Endothelial cell (in vitro differentiated cells): ENCODE results near the gene AP3B1. TPM values are rescaled to one million over a fixed set of nuclear protein-coding genes. Genes with fewer than 3 reads are reported as not detected.

Experiments used
- DNase-seq: peaks from one replicate; pipeline ENCODE4 v3.0.0; 2021; ENCODE audit warnings: low spot score
- H3K27ac Mint-ChIP-seq: one replicate; pipeline ENCODE4 v1.8.0; 2021; ENCODE audit warnings: mixed read lengths, inconsistent platforms; ENCODE audit not compliant: unreplicated experiment
- H3K27me3 Mint-ChIP-seq: one replicate; pipeline ENCODE4 v1.8.0; 2021; ENCODE audit warnings: mild to moderate bottlenecking, moderate library complexity, mixed read lengths, inconsistent platforms; ENCODE audit not compliant: unreplicated experiment
- H3K36me3 Mint-ChIP-seq: one replicate; pipeline ENCODE4 v1.8.0; 2021; ENCODE audit warnings: mild to moderate bottlenecking, low read depth, mixed read lengths, inconsistent platforms; ENCODE audit not compliant: unreplicated experiment
- H3K4me1 Mint-ChIP-seq: one replicate; pipeline ENCODE4 v1.8.0; 2021; ENCODE audit warnings: mild to moderate bottlenecking, mixed read lengths, inconsistent platforms; ENCODE audit not compliant: unreplicated experiment
- H3K4me3 Mint-ChIP-seq: one replicate; pipeline ENCODE4 v1.8.0; 2021; ENCODE audit warnings: mild to moderate bottlenecking, mixed read lengths, inconsistent platforms; ENCODE audit not compliant: unreplicated experiment
- H3K9me3 Mint-ChIP-seq: one replicate; pipeline ENCODE4 v1.8.0; 2021; ENCODE audit warnings: mixed read lengths, inconsistent platforms; ENCODE audit not compliant: unreplicated experiment
- CTCF ChIP-seq: fragments of 200-600 bp; sonication (generic); IDR thresholded peaks from one replicate; pipeline ENCODE4 v1.5.0; 2021; ENCODE audit warnings: antibody characterized with exemption; ENCODE audit not compliant: unreplicated experiment
- total RNA-seq: library from RNA; stranded (reverse); fragmentation: NEBNext Ultra II Directional; extraction: Animal tissue kit (Norgen Biotek cat#: 25700); gene quantifications from one replicate; pipeline ENCODE4 v1.2.1, GENCODE V29; 2021; ENCODE audit not compliant: unreplicated experiment

Gene AP3B1
- total RNA-seq, 1 donor from 2014 or later, result 60.9 TPM

DNA sequence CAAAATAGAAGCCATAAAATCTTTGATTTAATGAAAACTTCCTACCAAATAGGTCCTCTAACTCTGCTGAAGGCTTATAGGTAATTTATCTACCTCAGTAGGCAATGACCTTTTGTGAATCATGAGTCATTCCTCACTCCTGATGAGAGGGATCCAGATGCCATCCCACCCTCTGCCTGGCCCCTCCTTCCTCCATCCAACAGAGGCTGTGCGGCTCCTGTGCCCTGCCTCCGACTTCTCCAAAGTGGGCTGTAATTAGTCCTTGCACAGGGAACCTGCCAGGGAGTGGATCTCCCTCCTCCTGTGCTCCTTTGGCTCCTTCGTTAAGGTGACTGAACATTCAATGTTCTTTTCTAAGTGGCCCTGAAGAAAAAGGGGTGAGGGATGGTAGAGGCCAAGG is 304.5 kb downstream of the AP3B1 start:
- peaks cover 17% of the 10 kb centered on the region for H3K4me1 Mint-ChIP-seq
- H3K36me3 Mint-ChIP-seq, result no peaks in the 10 kb centered on the region
- no peak overlapping the region for H3K27ac Mint-ChIP-seq
- no peak for DNase-seq
- H3K4me3 Mint-ChIP-seq, result no peak overlapping the region
- TF ChIP-seq CTCF, result no peak
- H3K27me3 Mint-ChIP-seq, result peaks cover 3% of the 10 kb centered on the region
- no peaks in the 10 kb centered on the region for H3K9me3 Mint-ChIP-seq

DNA sequence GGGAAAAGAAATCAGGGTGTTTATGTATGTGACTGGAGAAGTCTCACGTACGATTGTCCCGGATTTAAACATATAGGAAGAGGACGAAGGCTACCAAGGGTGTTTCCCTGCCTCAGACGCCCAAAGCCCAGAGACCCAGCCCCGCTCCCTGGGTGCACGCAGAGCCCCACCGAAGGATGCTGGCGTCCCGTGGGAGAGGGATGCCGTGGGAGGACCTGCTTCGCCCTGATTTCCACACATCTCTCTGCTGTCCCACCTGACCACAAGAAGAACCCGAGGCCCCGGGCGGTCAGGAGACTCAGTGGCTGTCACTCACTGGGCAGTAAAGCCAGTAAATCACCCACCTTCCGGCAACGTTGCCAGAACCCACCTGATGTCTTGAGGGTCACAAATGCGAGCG is 306.5 kb downstream of the AP3B1 start:
- peaks cover 2% of the 10 kb centered on the region for H3K27me3 Mint-ChIP-seq
- no peak overlapping the region for H3K4me3 Mint-ChIP-seq
- no peak for TF ChIP-seq CTCF
- peaks cover 4% of the 10 kb centered on the region for H3K4me1 Mint-ChIP-seq
- H3K9me3 Mint-ChIP-seq, result no peaks in the 10 kb centered on the region
- no peak overlapping the region for H3K27ac Mint-ChIP-seq
- no peak for DNase-seq
- H3K36me3 Mint-ChIP-seq, result no peaks in the 10 kb centered on the region

DNA sequence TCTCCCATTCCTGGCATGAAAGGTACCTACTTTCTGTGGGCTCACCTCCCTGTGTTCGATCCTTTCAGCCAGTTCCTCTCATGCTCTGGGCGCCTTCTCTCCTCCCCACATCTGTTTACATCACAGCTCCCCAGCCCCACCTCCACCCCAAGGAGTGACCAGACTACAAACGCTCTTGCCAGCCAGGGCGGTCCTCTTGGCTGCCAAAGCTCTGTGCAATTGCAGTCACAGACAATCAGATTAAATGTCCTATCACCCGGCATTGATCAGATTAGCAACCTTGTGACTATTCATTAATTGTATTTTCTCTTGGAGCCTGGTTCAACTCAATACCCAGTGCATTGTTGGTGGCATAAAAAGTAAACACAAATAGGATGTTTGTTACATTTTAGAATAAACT is 307.2 kb downstream of the AP3B1 start:
- TF ChIP-seq CTCF, result no peak
- Mint-ChIP-seq H3K27me3 (no peaks in the 10 kb centered on the region), H3K27ac (no peak overlapping the region), H3K9me3 (no peaks in the 10 kb centered on the region), H3K36me3 (no peaks in the 10 kb centered on the region), H3K4me3 (no peak overlapping the region), H3K4me1 (no peaks in the 10 kb centered on the region)
- DNase-seq, result no peak

- Mint-ChIP-seq H3K27ac (no peak overlapping the region), H3K4me3 (no peak overlapping the region), H3K36me3 (no peaks in the 10 kb centered on the region), H3K9me3 (no peaks in the 10 kb centered on the region), H3K4me1 (no peaks in the 10 kb centered on the region), H3K27me3 (no peaks in the 10 kb centered on the region)
- DNase-seq, result no peak
- no peak for TF ChIP-seq CTCF
Observed at GRCh38 chr5:77986261-77986660, 308.2 kb downstream of the AP3B1 start.

GRCh38 chr5:77985247-77985646 is 309.3 kb downstream of the AP3B1 start:
- H3K27ac Mint-ChIP-seq, result no peak overlapping the region
- no peak for DNase-seq
- H3K36me3 Mint-ChIP-seq, result no peaks in the 10 kb centered on the region
- no peaks in the 10 kb centered on the region for H3K27me3 Mint-ChIP-seq
- no peak for TF ChIP-seq CTCF
- H3K4me3 Mint-ChIP-seq, result no peak overlapping the region
- no peaks in the 10 kb centered on the region for H3K4me1 Mint-ChIP-seq
- no peaks in the 10 kb centered on the region for H3K9me3 Mint-ChIP-seq
